ENCODE data around the gene PFKL. TPM values are rescaled to one million over a fixed set of nuclear protein-coding genes. Genes with fewer than 3 reads are reported as not detected.

PFKL gene
- total RNA-seq, 1 donor from 2014 or later = 157 TPM

Other genes starting within 250 kb of the PFKL start
- 3.6 TPM for gene PWP2, start 192.7 kb upstream of the PFKL start, total RNA-seq (ENCODE audit: insufficient read depth, low replicate concordance)
- gene GATD3, start 166.4 kb upstream of the PFKL start, total RNA-seq (ENCODE audit: insufficient read depth, low replicate concordance) = 0.48 TPM
- 1.9 TPM for gene ICOSLG, start 59.1 kb upstream of the PFKL start, total RNA-seq (ENCODE audit: insufficient read depth, low replicate concordance)
- gene DNMT3L, start 38.2 kb upstream of the PFKL start, total RNA-seq (ENCODE audit: insufficient read depth, low replicate concordance) = not detected
- gene AIRE, start 14.2 kb upstream of the PFKL start, total RNA-seq (ENCODE audit: insufficient read depth, low replicate concordance) = 0.72 TPM
- gene CFAP410, start 39.3 kb downstream of the PFKL start, total RNA-seq (ENCODE audit: insufficient read depth, low replicate concordance) = 14.4 TPM
- 2.9 TPM for gene TRPM2, start 53.6 kb downstream of the PFKL start, total RNA-seq (ENCODE audit: insufficient read depth, low replicate concordance)
- gene LRRC3, start 155.5 kb downstream of the PFKL start, total RNA-seq (ENCODE audit: insufficient read depth, low replicate concordance) = 4.3 TPM
- not detected for gene KRTAP10-1, start 240.1 kb downstream of the PFKL start, total RNA-seq (ENCODE audit: insufficient read depth, low replicate concordance)